HepG2 (cell line): ENCODE results near the gene GJB4. TPM values are rescaled to one million over a fixed set of nuclear protein-coding genes. Genes with fewer than 3 reads are reported as not detected.

Source experiments
- ATAC-seq: fragments of 200-7000 bp; cut with Tn5 transposase; 3 replicates; pipeline ENCODE4 v1.9.1; 2020; ENCODE audit warnings: mild to moderate bottlenecking, moderate library complexity
- BruUV-seq: library from RNA; stranded (reverse); fragments of 400-500 nt; replicated peaks from 2 replicates; lab custom pipeline; 2021; lab: Mats Ljungman, UMichigan
- CTCF ChIA-PET: fragments of 300-600 bp; formaldehyde crosslinking; extraction: SDS; loops from one replicate; lab custom pipeline; 2021; ENCODE audit warnings: low total read pairs, inconsistent platforms, low intra/inter-chr PET ratio; lab: Yijun Ruan, JAX
- POLR2A ChIA-PET: fragments of 350-600 bp; sonication (Branson Sonifier 250); formaldehyde crosslinking; loops from one replicate; lab custom pipeline; 2020; ENCODE audit warnings: antibody characterized with exemption, inconsistent platforms; lab: Yijun Ruan, JAX
- DNase-seq: peaks from one replicate; pipeline ENCODE4 v3.0.0-alpha.2; 2015; ENCODE audit warnings: low spot score
- FAIRE-seq: peaks from 3 replicates; lab custom pipeline; 2011; peaks lifted over from hg19 to GRCh38; lab: Jason Lieb, UNC
- H2AFZ ChIP-seq: one replicate; pipeline ENCODE4 v1.6.1; 2011; ENCODE audit warnings: low read length, inconsistent platforms
- H3K27ac ChIP-seq: fragments of 300-600 bp; 3 replicates; pipeline ENCODE4 v1.8.0; 2011; ENCODE audit warnings: mixed run types, mild to moderate bottlenecking, mixed read lengths, low read length, inconsistent platforms; ENCODE audit not compliant: insufficient read depth; ENCODE audit errors: extremely low read length
- H3K27me3 ChIP-seq, 2 experiments: fragments of 200-600 bp in 1 of 2; 2 replicates in 1 of 2; 3 replicates in 1 of 2; pipeline versions ENCODE4 v1.6.0 to v1.8.0; 2011; ENCODE audit warnings: low read length in 2 of 2, mild to moderate bottlenecking in 2 of 2, moderate library complexity in 2 of 2, inconsistent platforms in 1 of 2; ENCODE audit not compliant: insufficient read depth in 2 of 2, control insufficient read depth in 1 of 2
- H3K36me3 ChIP-seq, 2 experiments: fragments of 200-600 bp in 1 of 2; replicated peaks in 1 of 2; 2 replicates in 1 of 2; 3 replicates in 1 of 2; pipeline versions ENCODE4 v1.5.1 to v1.8.0; 2011; ENCODE audit warnings: low read length in 2 of 2, inconsistent platforms in 1 of 2; ENCODE audit not compliant: insufficient read depth in 2 of 2, control insufficient read depth in 1 of 2
- H3K4me1 ChIP-seq: 2 replicates; pipeline ENCODE4 v1.5.1; 2012; ENCODE audit warnings: low read length, inconsistent platforms; ENCODE audit not compliant: insufficient read depth
- H3K4me2 ChIP-seq: 2 replicates; pipeline ENCODE4 v1.6.0; 2011; ENCODE audit warnings: low read depth, low read length, inconsistent platforms
- H3K4me3 ChIP-seq, 3 experiments: fragments of 200-600 bp in 1 of 3; sonication (generic), shearing (Covaris generic) in 1 of 3; replicated peaks in 1 of 3; 2 replicates each; pipeline ENCODE4 v1.5.1; 2011 to 2016; ENCODE audit warnings: low read length in 3 of 3, inconsistent platforms in 2 of 3, low read depth in 2 of 3, mild to moderate bottlenecking in 2 of 3, control low read depth in 1 of 3, mixed read lengths in 1 of 3; ENCODE audit not compliant: insufficient read depth in 1 of 3
- H3K79me2 ChIP-seq: one replicate; pipeline ENCODE4 v1.6.1; 2011; ENCODE audit warnings: low read length, inconsistent platforms; ENCODE audit not compliant: insufficient read depth
- H3K9ac ChIP-seq: 2 replicates; pipeline ENCODE4 v1.6.0; 2011; ENCODE audit warnings: mild to moderate bottlenecking, low read depth, low read length, inconsistent platforms; ENCODE audit not compliant: insufficient read depth
- H3K9me3 ChIP-seq: 2 replicates; pipeline ENCODE4 v1.5.1; 2012; ENCODE audit warnings: mild to moderate bottlenecking, low read length
- H4K20me1 ChIP-seq: 2 replicates; pipeline ENCODE4 v1.6.0; 2011; ENCODE audit warnings: inconsistent platforms, mild to moderate bottlenecking, low read length, moderate library complexity; ENCODE audit not compliant: insufficient read depth
- BRD4 ChIP-seq: sonication (generic); formaldehyde crosslinking; IDR thresholded peaks from 2 replicates; pipeline ENCODE4 v1.4.0; 2020; ENCODE audit warnings: missing genetic modification reagents
- MTA3 ChIP-seq: sonication (generic); formaldehyde crosslinking; IDR thresholded peaks from 2 replicates; pipeline ENCODE4 v1.4.0; 2020; ENCODE audit warnings: missing genetic modification reagents
- NFYC ChIP-seq: IDR thresholded peaks from 2 replicates; pipeline ENCODE4 v1.6.1; 2016; ENCODE audit warnings: missing genetic modification reagents, missing compliant biosample characterization
- UBTF ChIP-seq: sonication (generic); formaldehyde crosslinking; IDR thresholded peaks from 2 replicates; pipeline ENCODE4 v1.4.0; 2020; ENCODE audit warnings: mild to moderate bottlenecking, missing genetic modification reagents
- ZBTB49 ChIP-seq: sonication (generic); formaldehyde crosslinking; IDR thresholded peaks from 2 replicates; pipeline ENCODE4 v1.4.0; 2020; ENCODE audit warnings: missing genetic modification reagents, borderline replicate concordance
- ZKSCAN5 ChIP-seq: sonication (generic); formaldehyde crosslinking; IDR thresholded peaks from 2 replicates; pipeline ENCODE4 v1.5.1; 2020; ENCODE audit warnings: mild to moderate bottlenecking, missing genetic modification reagents
- ZNF101 ChIP-seq: sonication (generic); formaldehyde crosslinking; IDR thresholded peaks from 2 replicates; pipeline ENCODE4 v1.4.0; 2020; ENCODE audit warnings: mild to moderate bottlenecking, low read depth, missing genetic modification reagents, borderline replicate concordance
- ZSCAN5A ChIP-seq: sonication (generic); formaldehyde crosslinking; IDR thresholded peaks from 2 replicates; pipeline ENCODE4 v1.8.0; 2022; ENCODE audit warnings: mild to moderate bottlenecking, missing genetic modification reagents, borderline replicate concordance
- WGBS: methylation state at CpG from one replicate; pipeline ENCODE4 v1.1.6; 2017; ENCODE audit warnings: low lambda C conversion rate; 5-methylcytosine and 5-hydroxymethylcytosine counted together
- in situ Hi-C: cut with HindIII; loops from 2 replicates; pipeline ENCODE4 v1.10.0; 2017; ENCODE audit warnings: low pct_unique_long_range_greater_than_20kb; ENCODE audit not compliant: extremely low pct_ligation_motif_present
- intact Hi-C: fragments of 100-400 bp; cut with micrococcal nuclease; formaldehyde crosslinking; loops from one replicate; pipeline ENCODE4 v1.10.0; 2022; ENCODE audit not compliant: unreplicated experiment
- polyA plus RNA-seq, 8 experiments: library from polyadenylated mRNA; depleted of rRNA in 3 of 8; stranded (reverse) in 7 of 8; unstranded in 1 of 8; fragments of >200 nt; fragmentation: Illumina TruSeq in 4 of 8; extraction: Trizol in 4 of 8; gene quantifications; 2 replicates each; pipeline versions ENCODE4 v1.2.1 to v1.2.3, GENCODE V29; 2011 to 2016; ENCODE audit warnings: low read depth in 4 of 8, missing spikeins in 1 of 8, mixed read lengths in 1 of 8; ENCODE audit not compliant: insufficient read depth in 1 of 8
- total RNA-seq, 5 experiments: library from RNA; depleted of rRNA; stranded (reverse); fragments of >200 nt; fragmentation: Illumina TruSeq; extraction: Trizol; gene quantifications; 2 replicates each; pipeline ENCODE4 v1.2.3, GENCODE V29; 2016; ENCODE audit warnings: low read depth in 1 of 5

GJB4 gene
- total and polyA plus RNA-seq, 2 of the 13 experiments (the other 11 are each of a cell fraction or from before 2014, with no cell fraction given) = not detected

- in situ Hi-C loops = loop anchor here (10.0 kb wide), 3 partner anchors 200 to 1110 kb away; no protein-coding TSS in a partner anchor
- no peak for ATAC-seq
- Histone ChIP-seq H3K27ac (no peak overlapping the region), H3K4me3 (no peak overlapping the region), H3K79me2 (no peaks in the 10 kb centered on the region), H3K4me2 (no peak overlapping the region), H3K4me1 (peaks cover 6% of the 10 kb centered on the region; the same call in 1 of the 2 replicates), H3K9ac (no peak overlapping the region), H3K27me3 (peaks cover 2 to 13% of the 10 kb centered on the region in 2 experiments; a peak in 4 of 5 replicates), H3K36me3 (no peaks in the 10 kb centered on the region), H2AFZ (no peak overlapping the region), H4K20me1 (no peaks in the 10 kb centered on the region), H3K9me3 (no peaks in the 10 kb centered on the region)
- 0% methylated on average over 2 of the region's 3 CpGs for WGBS
- CTCF ChIA-PET = no interaction called here
- no peak for DNase-seq
- no TSS peak for BruUV-seq
- FAIRE-seq = no peak
- TF ChIP-seq BRD4 (no peak), ZNF101 (CRISPR knock-in tag) (no peak), MTA3 (CRISPR knock-in tag) (no peak), ZBTB49 (CRISPR knock-in tag) (no peak), ZKSCAN5 (CRISPR knock-in tag) (no peak), UBTF (CRISPR knock-in tag) (no peak), NFYC (CRISPR knock-in tag) (no peak), ZSCAN5A (CRISPR knock-in tag) (no peak)
- intact Hi-C loops = no loop called here
- POLR2A ChIA-PET = no interaction called here
Observed at GRCh38 chr1:34744851-34745250, 14.7 kb upstream of the GJB4 start.
